Panc1 (cell line): ENCODE results near the gene GIN1.

Source experiments
- CTCF ChIP-seq: fragments of 450-650 bp; IDR thresholded peaks from 2 replicates; pipeline ENCODE4 v1.5.1; 2017; ENCODE audit warnings: mild to moderate bottlenecking
- REST ChIP-seq, 2 experiments: IDR thresholded peaks; 2 replicates each; pipeline ENCODE4 v1.6.1; 2011 to 2012; ENCODE audit warnings: low read depth in 2 of 2, control low read depth in 1 of 2, low read length in 1 of 2, mild to moderate bottlenecking in 1 of 2, moderate library complexity in 1 of 2; ENCODE audit not compliant: insufficient read depth in 1 of 2
- SIN3A ChIP-seq: IDR thresholded peaks from 2 replicates; pipeline ENCODE4 v1.6.1; 2012; ENCODE audit warnings: low read depth, mild to moderate bottlenecking, low read length, moderate library complexity, borderline replicate concordance; ENCODE audit not compliant: insufficient read depth

GRCh38 chr5:103108086-103108485 lies 11.9 kb downstream of the GIN1 start:
- TF ChIP-seq CTCF (no peak), REST (IDR thresholded peaks at IDR 0.05; ENCODE audit: insufficient read depth in 1 of 2, low read depth in 2 of 2, low read length in 1 of 2) (no peak), SIN3A (no peak)
